ENCODE data around the gene FAM89A.
A peak's percentile ranks its signal among the peaks of the same experiment; 100 is the strongest.

FAM89A gene

DNA sequence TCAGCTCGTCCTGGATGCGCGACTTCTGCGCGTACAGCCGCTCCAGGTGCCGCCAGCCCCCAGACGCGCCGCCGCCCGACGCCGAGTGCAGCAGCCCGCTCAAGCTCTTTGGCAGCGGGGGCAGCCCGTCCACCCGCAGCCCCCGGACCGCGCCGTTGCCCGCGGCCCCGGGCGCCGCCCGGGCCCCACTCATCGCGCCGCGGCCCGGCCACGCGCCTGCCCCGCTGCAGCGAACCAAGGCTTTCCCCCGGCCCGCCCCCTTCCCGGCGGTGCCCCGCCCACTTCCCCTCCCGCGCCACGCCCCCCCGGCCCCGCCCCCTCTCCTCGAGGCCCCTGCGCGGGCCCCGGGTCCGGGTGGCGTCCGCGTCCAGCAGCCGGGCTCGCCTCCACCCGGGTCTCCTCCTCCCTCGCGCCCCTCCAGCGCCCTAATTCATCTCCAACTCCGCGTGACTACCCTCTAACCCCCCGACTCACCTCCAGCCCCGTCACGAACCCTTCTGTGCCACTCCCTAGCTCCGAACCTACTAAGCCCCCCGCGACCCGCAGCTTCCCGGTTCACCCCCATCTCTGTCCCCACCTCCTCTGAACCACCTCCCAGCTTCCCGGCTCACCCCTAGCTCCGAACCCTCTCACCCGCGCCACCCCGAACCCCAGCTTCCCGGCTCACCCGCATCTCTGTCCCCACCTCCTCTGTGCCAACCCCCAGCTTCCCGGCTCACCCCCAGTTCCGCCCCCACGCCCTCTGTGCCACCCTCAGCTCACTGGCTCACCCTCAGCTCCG is at the start of gene FAM89A:
FAM89A (minus strand) TSS at position 236 of the 781 bp plus-strand sequence; CDS start at position 193, 43 bp downstream.
- DNase-seq = peak; percentile 34

DNA sequence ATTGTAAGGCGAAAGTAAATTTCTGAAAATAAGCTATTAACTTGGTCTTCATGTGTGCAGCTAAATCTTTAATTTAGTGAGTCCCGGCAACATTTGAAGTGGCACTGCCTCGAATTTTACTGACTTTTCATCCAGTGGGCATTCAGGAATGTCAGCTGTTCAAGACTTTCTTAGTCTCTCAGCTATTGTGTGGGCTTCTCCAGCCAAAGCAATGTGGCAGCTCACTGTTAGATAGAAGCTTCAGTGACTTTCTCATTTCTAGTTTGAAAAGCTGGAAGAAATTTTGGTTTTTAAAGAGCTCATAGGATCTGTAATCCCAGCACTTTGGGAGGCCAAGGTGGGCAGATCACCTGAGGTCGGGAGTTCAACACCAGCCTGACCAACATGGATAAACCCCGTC is 44.3 kb upstream of the FAM89A start:
- DNase-seq = no peak

DNA sequence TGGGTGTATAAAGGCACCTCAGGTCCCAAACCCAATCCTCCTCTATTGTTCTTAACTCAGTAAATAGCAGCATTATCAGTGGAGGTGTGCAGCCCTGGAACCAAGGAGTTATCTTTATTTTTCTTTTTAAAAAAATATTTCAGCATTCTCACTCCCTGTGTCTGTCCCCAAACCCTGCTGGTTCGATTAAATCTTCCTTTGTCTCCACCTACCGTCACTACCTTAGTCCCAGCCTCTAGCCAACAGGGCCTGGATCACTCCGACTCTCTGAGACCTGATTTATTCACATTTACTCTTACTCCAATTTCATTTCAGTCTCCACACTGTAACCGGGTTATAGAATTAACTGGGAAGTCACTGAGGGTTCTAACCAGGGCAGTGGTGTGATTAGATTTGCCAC is 39.1 kb upstream of the FAM89A start:
- DNase-seq = no peak

DNA sequence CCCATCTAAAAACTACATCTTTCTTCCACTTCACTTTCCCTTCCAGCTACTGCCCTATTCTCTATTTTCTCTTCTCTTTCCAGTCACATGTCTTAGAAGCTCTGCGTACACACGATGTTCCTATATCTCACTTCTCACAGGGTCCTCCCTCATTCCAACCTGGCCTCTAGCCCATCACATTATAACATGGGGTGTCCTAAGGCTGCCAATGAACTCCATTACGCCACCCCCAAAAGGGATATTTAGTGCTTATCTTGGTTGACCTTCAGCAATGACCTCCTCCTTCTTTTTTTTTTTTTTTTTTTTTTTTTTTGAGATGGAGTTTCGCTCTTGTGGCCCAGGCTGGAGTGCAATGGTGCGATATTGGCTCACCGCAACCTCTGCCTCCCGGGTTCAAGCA is 38.2 kb upstream of the FAM89A start:
- no peak for DNase-seq

DNA sequence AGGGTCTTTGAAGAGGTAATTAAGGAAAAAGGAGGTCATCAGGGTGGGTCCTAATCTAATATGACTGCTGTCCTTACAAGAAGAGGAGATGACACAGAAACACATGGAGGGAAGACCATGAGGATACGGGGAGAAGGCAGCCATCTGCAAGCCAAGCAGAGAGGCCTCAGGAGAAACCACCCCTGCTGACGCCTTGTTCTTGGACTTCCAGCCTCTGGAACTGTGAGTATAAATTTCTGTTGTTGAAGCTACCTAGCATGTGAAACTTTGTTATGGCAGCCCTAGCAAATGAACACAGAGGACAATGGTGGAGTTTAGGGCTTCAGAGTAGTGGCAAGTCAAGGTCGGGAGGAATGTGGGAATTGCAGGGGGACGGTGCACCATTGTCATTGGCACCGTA is 36.7 kb upstream of the FAM89A start:
- DNase-seq = no peak

DNA sequence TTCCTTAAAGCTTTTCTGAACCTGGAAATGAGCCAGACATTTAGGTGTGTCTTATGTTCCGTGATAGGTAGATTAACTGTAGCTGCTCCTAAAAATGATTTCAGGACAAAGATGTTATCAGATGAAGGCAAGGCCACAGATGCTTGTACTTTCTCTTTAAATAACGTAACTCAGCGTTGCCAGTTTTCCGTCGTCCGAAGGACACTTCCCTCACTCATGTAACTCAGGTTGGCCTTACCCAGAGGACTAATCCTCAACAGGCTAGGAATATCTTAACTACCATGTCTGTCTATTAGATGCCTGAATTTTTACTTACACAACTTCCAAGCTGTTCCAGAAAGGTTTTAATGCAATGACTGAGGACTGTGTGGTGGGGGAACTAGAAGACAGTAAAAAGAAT is 35.4 kb upstream of the FAM89A start:
- no peak for DNase-seq

DNA sequence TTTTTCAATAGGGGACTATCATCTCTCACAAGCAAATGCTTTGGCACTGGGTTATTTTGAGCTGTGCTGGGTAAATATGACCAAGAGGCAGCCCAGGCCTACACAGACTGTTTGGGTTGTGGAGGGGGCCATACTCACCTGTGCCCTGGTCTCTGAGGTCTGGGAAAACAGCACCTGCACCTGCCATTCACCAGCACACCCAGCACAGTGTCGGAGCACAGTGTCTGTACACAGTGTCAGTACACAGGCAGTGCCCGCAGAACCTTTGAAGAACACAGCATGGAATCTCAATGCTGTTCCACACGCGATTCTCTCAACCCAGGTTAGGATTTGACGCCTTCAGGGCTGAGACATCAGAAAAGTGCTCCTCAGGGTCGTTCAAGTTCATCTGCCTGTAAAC is 35.0 kb upstream of the FAM89A start:
- DNase-seq = no peak

DNA sequence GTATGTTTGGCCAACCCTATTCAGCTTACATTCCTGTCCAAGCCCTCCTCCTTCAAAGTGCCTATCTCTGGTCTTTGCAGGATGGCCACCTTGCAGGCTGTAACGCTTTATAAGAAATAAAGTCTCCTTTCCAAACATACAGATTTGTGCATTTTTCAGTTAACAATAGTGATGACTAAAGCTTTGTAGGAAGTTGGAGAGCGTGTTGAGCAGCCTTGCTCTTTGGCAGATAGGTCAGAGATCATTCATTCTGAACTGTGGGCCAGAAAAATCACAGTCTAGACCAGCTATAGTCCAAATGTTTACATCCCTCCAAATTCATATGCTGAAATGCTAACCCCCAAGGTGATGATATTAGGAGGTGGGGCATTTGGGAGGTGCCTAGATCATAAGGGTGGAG is 34.0 kb upstream of the FAM89A start:
- no peak for DNase-seq

DNA sequence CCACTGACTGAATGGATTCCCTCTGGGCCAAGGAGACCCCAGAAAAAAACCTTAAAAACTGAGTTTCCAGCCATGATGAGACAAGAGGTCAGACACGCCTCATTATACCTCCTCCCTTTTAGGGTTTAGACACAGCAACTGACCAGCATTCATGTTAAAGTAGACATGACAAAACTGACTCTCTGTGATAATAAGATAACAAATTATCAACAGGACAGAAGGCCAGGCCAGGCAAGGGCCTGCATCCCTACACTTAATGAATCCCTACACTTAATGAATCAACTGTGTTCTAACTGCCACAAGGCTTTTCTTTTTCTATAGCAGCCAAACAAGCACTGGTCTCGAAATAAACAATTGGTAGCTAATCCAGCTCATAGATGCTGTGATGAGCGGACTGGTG is 33.3 kb upstream of the FAM89A start:
- no peak for DNase-seq

DNA sequence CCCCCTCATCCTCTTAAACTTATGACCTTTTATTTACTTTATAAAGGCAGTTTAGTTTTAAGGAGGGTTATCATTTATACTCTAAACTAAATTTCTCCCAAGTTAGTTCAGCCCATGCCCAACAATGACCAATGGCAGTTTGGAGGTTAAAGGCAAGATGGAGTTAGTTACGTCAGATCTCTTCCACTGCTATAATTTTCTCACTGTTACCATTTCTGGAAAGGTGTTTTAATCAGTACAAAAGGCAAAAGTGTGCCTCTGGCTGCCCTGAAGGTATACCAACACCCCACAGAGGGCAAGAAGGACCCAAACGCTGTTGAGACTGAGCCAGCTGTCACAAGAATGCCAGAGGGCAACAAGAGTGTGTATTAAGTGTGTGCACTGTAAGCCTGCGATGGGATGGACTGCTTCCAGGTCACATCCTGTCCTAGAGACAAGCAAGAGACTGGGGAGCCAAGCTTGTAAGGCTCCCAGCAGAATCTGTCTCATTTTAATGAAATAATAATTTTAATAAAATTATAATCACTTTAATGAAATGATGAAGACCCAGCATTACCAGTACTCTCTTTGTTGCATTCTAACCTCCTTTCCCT is 32.5 kb upstream of the FAM89A start:
- no peak for DNase-seq

DNA sequence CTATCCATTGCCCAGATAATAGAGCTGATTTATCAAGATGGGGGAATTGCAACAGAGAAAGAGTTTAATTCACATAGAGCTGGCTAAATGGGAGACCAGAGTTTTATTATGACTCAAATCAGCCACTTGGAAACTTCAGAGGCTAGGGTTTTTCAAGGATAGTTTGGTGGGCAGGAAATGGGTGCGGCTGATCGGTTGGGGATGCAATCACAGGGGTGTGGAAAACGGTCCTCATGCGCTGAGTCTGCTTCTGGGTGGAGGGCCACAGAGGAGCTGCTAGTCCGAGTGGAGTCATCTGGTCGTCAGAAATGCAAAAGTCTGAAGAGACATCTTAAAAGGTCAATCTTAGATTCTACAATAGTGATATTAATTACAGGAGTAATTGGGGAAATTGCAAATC is 32.0 kb upstream of the FAM89A start:
- no peak for DNase-seq

DNA sequence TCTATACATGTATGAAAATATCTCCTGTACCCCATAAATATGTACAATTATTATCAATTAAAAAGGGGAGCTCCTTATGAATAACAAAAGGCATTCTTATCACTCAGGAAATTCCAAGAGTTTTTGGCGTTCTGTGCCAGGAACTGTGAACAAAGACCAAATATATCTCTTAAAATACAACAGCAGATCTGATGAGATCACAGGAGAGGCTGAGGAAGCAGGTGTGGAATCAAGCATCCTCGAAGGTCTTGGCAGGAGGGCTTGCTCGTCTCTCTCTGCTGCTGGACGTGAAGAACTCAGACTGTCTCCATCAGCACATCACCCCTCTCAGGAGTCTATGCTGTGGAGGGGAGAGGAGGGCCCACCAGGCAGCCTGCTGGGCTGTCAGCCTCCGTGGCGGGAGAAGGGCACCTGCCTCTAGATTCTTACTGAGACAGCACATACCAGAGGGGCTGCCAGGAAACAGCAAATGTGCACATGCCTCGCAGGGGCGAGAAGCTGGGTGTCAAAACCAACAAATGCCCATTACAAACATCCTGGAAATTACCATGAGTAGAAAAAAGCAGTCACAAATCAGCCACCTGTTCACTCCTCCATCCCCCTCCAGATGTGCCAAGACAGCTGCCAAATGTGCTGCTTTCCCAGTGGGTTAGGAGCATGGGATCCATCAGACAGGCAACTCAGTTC is 30.8 kb upstream of the FAM89A start:
- no peak for DNase-seq

DNA sequence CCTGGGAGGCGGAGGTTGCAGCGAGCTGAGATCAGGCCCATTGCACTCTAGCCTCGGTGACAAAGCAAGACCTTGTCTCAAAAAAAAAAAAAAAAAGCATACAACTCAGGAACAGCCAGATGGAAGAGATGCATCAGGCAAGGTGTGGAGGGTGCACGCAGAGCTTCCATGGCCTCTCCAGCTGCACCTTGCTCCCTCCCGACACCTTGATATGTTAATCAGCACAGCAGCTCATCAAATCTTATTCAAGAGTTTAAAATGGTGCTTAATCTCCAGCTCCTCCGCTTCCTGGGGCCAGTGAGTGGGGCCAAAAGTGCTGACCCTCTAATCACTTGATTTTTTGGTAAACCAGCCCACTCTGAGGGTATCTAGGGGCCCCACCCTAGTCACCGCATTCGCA is 29.3 kb upstream of the FAM89A start:
- DNase-seq = no peak

DNA sequence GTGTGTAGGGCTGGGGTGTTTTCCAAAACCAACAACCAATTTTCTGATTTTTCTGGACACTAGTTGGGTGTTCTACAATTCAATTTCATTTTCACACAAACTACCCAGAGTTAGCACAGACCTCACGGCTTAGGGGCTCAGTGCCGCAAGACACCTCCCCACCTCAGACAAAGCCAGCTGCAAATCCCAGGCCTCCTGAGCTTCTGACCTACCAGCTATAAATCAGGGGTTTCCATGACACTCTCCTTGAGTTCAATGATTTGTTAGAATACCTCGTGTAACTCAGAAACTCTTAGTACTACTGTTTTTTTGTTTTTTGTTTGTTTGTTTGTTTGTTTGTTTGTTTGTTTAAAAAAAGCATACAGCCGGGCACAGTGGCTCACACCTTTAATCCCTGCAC is 28.7 kb upstream of the FAM89A start:
- no peak for DNase-seq

DNA sequence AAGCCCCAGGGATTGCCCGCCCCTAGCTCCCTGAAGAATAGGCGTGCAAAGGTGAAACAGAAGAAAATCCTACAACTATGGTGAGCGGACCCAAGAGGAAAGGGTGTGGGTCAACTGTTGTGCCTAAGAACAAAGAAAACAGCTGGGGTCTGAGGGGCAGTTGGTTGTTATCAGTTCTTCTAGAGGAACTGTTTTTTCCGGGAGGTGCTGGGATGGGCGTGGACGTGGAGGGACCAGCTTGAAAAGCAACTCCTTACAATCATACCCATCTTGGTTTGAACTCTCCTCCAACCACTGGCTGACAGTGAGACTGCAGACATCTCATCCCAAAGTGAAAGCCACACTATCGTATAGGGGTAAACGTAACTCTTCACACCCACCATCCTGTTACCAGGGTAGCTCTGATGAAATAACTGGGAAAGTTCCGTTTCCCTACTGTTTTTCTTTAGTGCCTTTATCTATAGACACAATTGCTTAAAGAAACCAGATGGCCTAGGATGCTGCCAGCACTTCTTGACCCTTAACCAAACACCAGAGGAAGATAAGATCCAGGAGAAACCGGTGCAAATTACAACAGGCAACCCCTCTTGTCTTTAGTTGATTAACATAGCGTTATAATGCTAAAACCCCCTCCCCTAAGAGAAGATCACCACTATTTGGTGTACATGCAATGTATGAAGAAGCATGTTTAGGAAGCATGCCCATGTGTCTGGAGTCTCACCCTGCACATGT is 25.6 kb upstream of the FAM89A start:
- no peak for DNase-seq

DNA sequence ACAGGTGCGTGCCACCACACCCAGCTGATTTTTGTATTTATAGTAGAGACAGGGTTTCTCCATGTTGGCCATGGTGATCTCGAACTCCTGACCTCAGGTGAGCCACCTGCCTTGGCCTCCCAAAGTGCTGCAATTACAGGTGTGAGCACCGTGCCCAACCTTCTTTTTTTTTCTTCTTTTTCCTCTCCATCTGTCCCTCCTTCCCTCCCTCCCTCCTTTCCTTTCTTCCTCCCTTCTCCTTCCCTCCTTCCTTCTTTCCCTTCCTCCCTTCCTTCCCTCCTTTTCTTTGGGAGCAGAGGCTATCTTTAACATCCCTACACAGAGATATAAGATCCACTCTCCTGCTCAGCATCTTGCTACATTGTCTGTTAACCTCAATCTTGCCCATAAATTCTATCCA is 24.4 kb upstream of the FAM89A start:
- no peak for DNase-seq

DNA sequence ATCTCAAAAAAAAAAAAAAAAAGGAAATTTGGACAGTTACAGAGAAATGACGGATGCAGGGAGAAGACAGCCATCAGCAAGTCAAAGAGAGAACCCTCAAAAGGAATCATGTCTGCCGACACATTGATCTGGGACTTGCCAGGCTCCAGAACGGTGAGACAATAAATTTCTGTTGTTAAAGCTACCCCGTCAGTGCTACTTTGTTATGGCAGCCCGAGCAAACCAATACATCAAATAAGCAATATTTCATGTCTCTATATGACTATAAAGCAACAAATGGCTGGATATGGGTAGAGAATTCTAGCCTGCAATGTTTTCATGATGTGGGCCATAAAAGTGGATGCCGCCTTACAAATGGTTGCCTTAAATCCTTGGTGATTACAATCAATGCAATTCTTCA is 23.3 kb upstream of the FAM89A start:
- DNase-seq = no peak

DNA sequence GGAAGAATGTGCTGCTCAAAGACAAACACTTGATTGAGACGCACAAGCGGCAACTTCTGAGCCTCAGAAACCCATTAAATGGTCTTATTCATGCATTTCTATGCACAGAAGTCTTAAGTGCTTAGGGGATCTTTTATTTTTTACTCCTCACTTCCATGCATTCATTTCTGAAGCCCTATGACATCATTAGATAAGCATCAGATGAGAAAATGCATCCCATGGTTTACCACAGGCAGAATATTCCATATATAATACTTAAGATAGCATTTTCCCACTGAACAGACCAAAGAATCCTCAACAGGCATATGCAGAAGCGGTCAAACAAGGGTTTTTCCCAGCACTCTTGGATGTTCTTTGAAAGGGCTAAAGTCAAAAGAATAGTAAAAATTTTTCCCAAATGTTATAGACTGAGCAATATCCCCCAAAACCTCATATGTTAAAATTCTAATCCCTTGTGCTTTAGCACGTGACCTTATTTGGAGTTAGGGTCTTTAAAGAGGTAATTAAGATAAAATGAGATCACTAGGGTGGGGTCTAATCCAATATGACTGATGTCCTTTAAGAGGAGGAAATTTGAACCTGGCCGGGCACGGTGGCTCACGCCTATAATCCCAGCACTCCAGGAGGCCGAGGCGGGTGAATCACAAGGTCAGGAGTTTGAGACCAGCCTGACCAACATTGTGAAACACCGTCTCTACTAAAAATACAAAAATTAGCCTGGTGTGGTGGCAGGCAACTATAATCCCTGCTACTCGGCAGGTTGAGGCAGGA is 22.6 kb upstream of the FAM89A start:
- no peak for DNase-seq

DNA sequence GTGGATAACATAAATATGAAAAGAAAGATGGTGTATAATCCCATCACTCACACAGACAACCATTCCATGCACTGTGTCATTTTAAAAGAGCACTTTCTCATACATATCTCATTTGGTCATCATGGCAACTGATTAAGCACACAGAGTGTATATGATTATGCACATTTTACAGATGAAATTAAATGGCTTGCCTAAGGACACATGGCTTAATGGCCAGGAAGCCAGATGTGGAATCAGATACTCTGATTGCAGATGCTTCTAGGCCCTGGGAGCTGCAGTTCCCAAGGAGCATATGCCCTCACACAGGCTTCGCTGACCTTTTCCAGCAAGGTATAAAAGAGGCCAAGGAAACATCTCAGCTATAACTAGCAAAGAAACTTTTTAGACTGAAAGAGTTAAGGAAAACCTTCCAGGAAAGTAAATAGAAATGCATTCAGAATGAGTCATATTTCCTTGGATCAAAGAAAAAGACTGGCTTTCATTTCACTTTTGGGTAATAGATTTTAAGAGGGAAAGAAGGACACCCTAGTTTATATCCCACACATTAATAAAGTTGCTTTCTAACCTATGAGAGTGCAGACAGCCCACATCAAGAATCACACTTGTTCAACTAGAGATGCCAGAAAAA is 19.6 kb upstream of the FAM89A start:
- DNase-seq = no peak

DNA sequence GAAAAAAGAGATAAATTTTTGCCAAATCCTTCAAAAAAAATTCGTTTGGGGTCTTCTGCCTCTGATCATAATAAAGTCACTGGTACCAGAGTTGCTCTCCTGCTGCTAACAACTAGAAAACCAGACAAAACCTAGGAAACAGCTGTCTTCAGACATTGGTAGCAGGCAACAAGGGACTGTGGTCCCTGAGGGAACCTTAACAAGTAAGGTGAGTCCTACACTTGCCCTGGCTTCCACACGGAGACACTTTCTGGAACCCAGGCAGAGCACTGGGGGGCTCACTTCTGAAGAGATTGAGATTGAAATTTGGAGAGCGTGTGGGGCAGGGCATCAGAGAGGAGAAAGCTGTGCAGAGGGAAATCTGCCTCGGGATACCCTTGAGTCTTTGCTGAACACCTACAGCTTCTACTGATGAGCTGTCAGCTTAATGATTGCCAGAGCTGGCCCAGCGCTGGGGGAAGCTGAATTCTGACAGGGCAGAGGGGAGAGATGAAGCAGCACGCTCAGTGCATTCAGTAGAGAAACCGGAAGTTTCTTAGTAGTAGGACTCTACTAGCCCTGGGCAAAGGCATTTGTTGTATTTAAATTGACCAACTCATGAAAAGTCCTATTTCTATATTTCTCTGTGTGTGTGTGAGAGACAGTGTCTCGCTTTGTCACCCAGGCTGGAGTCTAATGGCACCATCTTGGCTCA is 18.5 kb upstream of the FAM89A start:
- DNase-seq = no peak

DNA sequence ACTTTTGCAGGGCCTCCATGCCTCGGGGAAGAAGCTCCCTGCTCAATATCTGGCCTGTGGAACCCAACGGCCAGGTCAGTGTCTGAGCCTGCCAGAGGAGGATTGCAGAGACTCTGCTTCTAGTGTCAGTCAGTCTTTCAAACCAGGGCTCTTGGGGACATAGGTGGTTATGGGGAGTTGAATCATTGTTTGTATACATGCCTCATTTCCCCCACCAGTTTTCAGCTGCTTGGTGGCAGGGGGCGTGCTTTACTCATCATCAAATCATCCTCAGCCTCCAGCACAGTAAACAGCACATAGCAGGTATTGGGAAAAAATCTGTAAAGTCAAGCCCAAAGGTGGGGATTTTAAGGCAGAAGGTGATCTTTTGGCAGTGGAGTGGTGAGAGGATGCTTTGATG is 17.4 kb upstream of the FAM89A start:
- DNase-seq = no peak

DNA sequence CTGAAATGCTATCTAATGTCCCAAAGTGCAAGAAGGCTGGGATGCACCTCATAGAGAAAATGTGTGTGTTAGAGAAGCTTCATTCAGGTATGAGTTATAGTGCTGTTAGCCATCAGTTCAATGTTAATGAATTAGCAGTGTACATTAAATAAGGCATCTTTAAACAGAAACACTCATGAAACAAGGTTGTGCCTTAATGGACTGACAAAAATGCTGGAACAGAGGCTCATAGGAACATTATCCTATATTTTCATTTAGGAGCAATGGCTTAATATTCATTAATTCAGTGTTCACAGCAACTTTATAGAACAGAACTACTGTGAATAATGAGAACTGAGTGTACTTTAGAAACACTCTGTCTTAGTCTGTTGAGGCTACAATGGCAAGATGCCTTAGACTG is 15.2 kb upstream of the FAM89A start:
- no peak for DNase-seq
